ENCODE results near the gene RARG.

RARG gene

GRCh38 chr12:53223389-53224060, 8.5 kb downstream of the RARG start:
- DNase-seq (ENCODE audit: low read depth): no peak

- no peak for DNase-seq (ENCODE audit: low read depth)
Measured at GRCh38 chr12:53222806-53223261, 9.2 kb downstream of the RARG start.

- DNase-seq (ENCODE audit: low read depth): no peak
Measured at GRCh38 chr12:53222170-53222721, 9.8 kb downstream of the RARG start.

GRCh38 chr12:53221203-53222080, 10.6 kb downstream of the RARG start:
- DNase-seq (ENCODE audit: low read depth): no peak

DNA sequence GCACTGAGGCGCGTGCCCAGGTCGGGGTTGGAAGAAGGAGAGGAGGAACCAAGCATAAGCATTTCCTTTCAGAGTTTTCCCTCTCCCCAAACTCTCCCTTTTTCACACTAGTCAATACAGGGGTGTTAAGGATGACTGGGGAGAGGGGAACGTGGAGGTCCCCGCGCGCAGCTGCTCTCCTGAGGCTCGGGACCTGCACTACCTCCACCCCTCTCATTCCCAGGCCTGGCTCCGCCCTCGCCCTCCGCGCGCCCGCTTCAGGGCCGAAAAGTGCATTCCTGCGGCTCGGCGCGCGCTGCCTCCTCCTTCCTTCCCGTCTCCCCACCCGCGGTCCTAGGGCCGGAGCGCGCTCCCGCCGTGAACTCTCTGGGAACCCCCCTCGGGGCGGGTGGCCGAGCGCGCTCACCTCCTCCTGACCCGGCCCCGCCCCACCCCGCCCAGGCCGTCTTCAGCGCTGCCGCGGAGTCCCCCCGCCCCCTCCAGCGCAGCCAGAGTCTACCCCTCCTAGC, 11.3 kb downstream of the RARG start:
- DNase-seq (ENCODE audit: low read depth): peak; percentile 47

DNA sequence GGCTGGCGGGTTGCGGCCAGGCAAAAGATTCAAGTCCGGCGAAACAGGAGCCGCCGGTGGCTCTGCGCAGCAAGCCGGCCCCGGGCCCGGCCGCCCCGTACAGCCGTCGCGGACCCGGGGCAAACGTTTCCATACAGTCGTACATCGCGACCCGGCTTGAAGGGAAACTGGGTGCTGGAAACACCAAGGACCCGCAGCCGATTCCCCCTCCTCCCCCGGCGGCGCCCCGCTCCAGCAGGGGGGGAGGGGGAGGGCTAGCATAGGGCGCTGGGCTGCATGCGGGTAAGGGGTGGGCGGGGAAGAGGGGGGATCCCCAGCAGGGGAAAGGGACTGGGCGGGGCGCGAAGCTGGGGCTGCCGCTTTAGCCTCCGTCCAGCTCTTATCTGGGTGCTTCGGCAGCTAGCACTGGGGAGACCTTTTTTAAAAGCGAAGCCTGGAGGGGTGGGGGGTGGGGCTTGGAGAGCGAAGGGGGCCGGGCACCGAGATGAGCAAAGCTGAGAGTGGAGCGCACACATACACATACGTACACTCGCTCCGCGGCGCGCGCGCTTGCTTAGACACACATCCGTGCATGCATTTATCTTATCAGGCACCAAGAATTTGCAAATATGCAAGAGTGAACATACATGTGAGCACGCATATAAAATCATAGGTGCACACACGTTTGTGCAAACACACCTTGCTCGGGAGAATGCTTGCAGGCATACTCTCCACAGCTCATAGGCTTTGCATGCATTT, 11.9 kb downstream of the RARG start:
- peak; percentile 54 for DNase-seq (ENCODE audit: low read depth)

- DNase-seq (ENCODE audit: low read depth): no peak
Measured at GRCh38 chr12:53219292-53219955, 12.6 kb downstream of the RARG start.

GRCh38 chr12:53218551-53219291, 13.3 kb downstream of the RARG start:
- DNase-seq (ENCODE audit: low read depth): no peak

DNA sequence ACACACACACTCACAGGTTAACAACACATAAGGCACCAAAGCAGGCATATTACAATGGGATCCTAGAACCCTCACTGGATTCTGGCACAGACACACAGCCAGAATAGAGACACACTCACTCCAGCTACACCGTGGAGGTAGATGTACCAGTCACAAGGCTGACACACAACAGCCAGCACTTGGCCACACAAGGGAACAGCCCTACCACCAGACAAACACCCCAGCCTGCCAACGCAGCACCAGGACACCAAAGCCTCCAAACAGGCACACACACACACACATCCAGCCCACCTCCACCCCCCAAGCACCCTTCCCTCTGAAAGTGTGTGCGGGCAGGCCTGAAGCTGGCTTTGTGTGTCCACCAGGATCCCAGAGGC, 14.1 kb downstream of the RARG start:
- DNase-seq (ENCODE audit: low read depth): no peak

GRCh38 chr12:53217051-53217930, 14.7 kb downstream of the RARG start:
- no peak for DNase-seq (ENCODE audit: low read depth)

- DNase-seq (ENCODE audit: low read depth): no peak
Measured at GRCh38 chr12:53215497-53215896, 16.5 kb downstream of the RARG start.

GRCh38 chr12:53214687-53215455, 17.1 kb downstream of the RARG start:
- no peak for DNase-seq (ENCODE audit: low read depth)

GRCh38 chr12:53214221-53214620, 17.8 kb downstream of the RARG start:
- no peak for DNase-seq (ENCODE audit: low read depth)

DNA sequence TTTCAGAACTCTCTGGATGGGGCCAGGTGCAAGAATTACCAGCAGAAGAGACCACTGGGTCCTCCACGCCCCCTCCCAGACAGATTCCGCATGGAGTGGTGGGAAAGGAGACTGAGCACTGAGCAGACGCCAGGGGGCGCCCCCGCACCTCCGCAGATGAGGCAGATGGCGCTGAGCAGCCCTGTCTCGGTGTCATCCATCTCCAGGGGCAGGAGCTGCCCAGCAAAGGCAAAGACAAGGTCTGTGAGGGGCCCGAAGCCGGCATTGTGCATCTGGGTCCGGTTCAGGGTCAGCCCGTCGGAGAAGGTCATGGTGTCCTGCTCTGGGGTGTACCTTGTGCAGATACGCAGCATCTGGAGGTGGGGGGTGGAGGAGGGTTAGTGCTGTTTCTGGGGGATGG, 18.7 kb downstream of the RARG start:
- peak; percentile 73 for DNase-seq (ENCODE audit: low read depth)

GRCh38 chr12:53212931-53213330, 19.1 kb downstream of the RARG start:
- no peak for DNase-seq (ENCODE audit: low read depth)

DNA sequence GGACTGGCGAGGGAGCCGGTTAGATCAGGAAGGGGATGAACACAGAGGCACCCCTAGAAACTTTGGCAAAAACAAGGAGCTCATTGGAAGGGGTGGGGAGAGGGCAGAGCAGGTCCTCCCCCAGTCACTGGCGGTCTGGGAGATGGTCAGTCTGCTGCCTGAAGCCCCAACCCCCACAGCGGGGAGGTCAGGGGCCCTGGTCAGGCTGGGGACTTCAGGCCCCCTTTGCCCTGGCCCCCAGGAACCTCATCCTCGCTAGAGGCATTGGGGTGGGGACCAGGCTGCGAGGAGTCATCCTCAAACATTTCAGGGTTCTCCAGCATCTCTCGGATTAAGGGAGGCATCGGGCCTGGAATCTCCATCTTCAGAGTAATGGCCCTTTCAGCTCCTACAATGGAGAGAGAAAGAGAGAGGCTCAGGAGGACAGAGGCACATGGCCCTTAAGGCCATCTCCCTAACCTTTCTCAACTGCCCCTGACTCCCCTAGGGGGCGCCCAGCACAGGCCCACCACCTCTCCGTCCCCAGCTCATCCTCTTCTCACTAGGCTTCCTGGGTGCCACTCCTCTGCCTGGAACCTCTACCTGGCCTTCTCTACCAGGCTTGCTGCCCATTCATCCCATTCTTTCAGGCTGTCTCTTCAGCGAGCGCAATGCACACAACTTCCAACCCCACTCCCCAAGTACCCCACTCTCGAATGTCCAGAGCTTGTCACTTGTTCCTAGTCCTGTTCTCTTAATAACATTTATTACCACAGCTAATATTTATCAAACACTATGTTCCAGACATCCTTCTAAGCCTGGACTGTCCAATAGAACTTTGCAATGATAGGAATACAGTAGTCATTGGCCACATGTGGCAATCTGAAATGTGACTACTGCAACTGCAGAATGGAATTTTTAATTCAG, 20.3 kb downstream of the RARG start:
- DNase-seq (ENCODE audit: low read depth): no peak

GRCh38 chr12:53210843-53211242, 21.2 kb downstream of the RARG start:
- no peak for DNase-seq (ENCODE audit: low read depth)

DNA sequence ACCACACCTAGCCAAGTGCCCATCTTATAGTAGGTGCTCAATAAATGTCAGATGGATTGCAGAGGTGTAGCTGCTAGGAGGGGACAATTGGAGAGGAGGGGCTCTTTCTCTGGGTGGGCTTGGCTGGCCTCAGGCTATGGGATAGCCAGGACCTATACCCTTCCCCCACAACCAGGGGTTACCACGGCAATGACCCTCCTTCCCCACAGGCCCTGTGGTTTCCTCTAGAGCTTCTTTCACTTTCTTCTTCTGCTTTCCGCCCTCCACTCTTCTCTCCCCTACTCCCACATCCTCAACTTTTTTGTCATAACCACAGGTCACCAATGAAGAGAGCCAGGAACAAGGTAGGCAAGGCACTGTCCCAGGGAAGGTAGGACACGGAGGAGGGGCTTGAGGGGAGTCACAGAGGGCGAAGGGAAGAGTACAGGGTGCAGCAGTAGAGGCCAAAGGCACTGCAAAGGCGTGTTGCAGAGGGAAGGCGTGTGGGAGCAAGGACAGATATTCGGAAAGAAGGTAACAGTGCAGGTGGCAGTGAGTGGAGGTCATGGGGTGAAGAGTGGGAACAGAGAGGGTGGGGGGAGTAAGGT, 23.0 kb downstream of the RARG start:
- DNase-seq (ENCODE audit: low read depth): no peak
